Neural cell (in vitro differentiated cells): Measurements from ENCODE around the gene EPB41L2. TPM values are rescaled to one million over a fixed set of nuclear protein-coding genes. Genes with fewer than 3 reads are reported as not detected.

ENCODE experiments used
- H2AFZ ChIP-seq: fragments of 200-600, 300-800 bp; sonication (generic), shearing (Covaris generic); 2 replicates; pipeline ENCODE4 v1.6.0; 2014; ENCODE audit warnings: low read depth, mild to moderate bottlenecking, antibody characterized with exemption, low read length, moderate library complexity
- H3F3A ChIP-seq: fragments of 200-600 bp; shearing (Covaris generic); 2 replicates; pipeline ENCODE4 v1.6.1; 2016; ENCODE audit warnings: mild to moderate bottlenecking, moderate library complexity, mixed read lengths, antibody characterized with exemption, low read length; ENCODE audit not compliant: insufficient read depth, poor library complexity, severe bottlenecking
- H3K27ac ChIP-seq: fragments of 200-600, 300-800 bp; sonication (generic), shearing (Covaris generic); 2 replicates; pipeline ENCODE4 v1.5.1; 2014; ENCODE audit warnings: mild to moderate bottlenecking, low read length, moderate library complexity
- H3K27me3 ChIP-seq: fragments of 300-800, 200-600 bp; sonication (generic), shearing (Covaris generic); 2 replicates; pipeline ENCODE4 v1.6.0; 2014; ENCODE audit warnings: mild to moderate bottlenecking, low read depth, low read length, moderate library complexity; ENCODE audit not compliant: insufficient read depth
- H3K36me3 ChIP-seq: fragments of 300-800, 200-600 bp; sonication (generic), shearing (Covaris generic); 2 replicates; pipeline ENCODE4 v1.5.1; 2014; ENCODE audit warnings: mild to moderate bottlenecking, antibody characterized with exemption, low read length, moderate library complexity; ENCODE audit not compliant: insufficient read depth
- H3K4me2 ChIP-seq: fragments of 300-800, 200-600 bp; sonication (generic), shearing (Covaris generic); 2 replicates; pipeline ENCODE4 v1.6.0; 2014; ENCODE audit warnings: mild to moderate bottlenecking, low read length
- H3K4me3 ChIP-seq: fragments of 300-800, 200-600 bp; sonication (generic), shearing (Covaris generic); 2 replicates; pipeline ENCODE4 v1.5.1; 2014; ENCODE audit warnings: mild to moderate bottlenecking, low read length, moderate library complexity
- H3K79me2 ChIP-seq: fragments of 200-600 bp; shearing (Covaris generic); replicated peaks from 2 replicates; pipeline ENCODE4 v1.6.0; 2014; ENCODE audit warnings: mild to moderate bottlenecking, low read length, moderate library complexity; ENCODE audit not compliant: insufficient read depth
- H3K9ac ChIP-seq: fragments of 300-800, 200-600 bp; sonication (generic), shearing (Covaris generic); 2 replicates; pipeline ENCODE4 v1.6.1; 2016; ENCODE audit warnings: mild to moderate bottlenecking, low read length, mixed read lengths
- H3K9me2 ChIP-seq: fragments of 200-600 bp; shearing (Covaris generic); 2 replicates; pipeline ENCODE4 v1.6.1; 2016; ENCODE audit warnings: mild to moderate bottlenecking, low read length, mixed read lengths; ENCODE audit not compliant: insufficient read depth
- H3K9me3 ChIP-seq: fragments of 200-600, 300-800 bp; sonication (generic), shearing (Covaris generic); 2 replicates; pipeline ENCODE4 v1.6.1; 2016; ENCODE audit warnings: mild to moderate bottlenecking, mixed run types, low read length, moderate library complexity, mixed read lengths
- H4K20me1 ChIP-seq: fragments of 200-600 bp; shearing (Covaris generic); 2 replicates; pipeline ENCODE4 v1.6.1; 2016; ENCODE audit warnings: mild to moderate bottlenecking, mixed run types; ENCODE audit not compliant: insufficient read depth
- EP300 ChIP-seq: fragments of 450-650 bp; conservative IDR thresholded peaks from 2 replicates; pipeline ENCODE4 v1.6.1; 2014; ENCODE audit warnings: antibody characterized with exemption, mild to moderate bottlenecking, moderate library complexity; ENCODE audit not compliant: poor library complexity, severe bottlenecking
- EZH2 ChIP-seq: fragments of 200-600, 300-800 bp; shearing (Covaris generic), sonication (generic); IDR thresholded peaks from 2 replicates; pipeline ENCODE4 v1.6.1; 2014; ENCODE audit warnings: antibody characterized with exemption, low read length, borderline replicate concordance, mild to moderate bottlenecking; ENCODE audit not compliant: insufficient read depth, poor library complexity, severe bottlenecking
- MXI1 ChIP-seq: fragments of 450-650 bp; conservative IDR thresholded peaks from 2 replicates; pipeline ENCODE4 v1.6.1; 2014; ENCODE audit warnings: antibody characterized with exemption, mild to moderate bottlenecking; ENCODE audit not compliant: poor library complexity, severe bottlenecking
- POLR2AphosphoS5 ChIP-seq: IDR thresholded peaks from 2 replicates; pipeline ENCODE4 v1.6.1; 2012
- RAD21 ChIP-seq: fragments of 450-650 bp; conservative IDR thresholded peaks from 2 replicates; pipeline ENCODE4 v1.6.1; 2014; ENCODE audit warnings: antibody characterized with exemption, mild to moderate bottlenecking, moderate library complexity
- SMC3 ChIP-seq: fragments of 450-650 bp; conservative IDR thresholded peaks from 2 replicates; pipeline ENCODE4 v1.6.1; 2014; ENCODE audit warnings: antibody characterized with exemption, mild to moderate bottlenecking, moderate library complexity; ENCODE audit not compliant: poor library complexity
- TAF1 ChIP-seq: IDR thresholded peaks from 2 replicates; pipeline ENCODE4 v1.6.1; 2012; ENCODE audit warnings: low read depth
- polyA plus RNA-seq: library from polyadenylated mRNA; depleted of rRNA; stranded (reverse); fragments of >200 nt; gene quantifications from 2 replicates; pipeline ENCODE4 v1.2.3, GENCODE V29; 2014
- TF ChIP-seq, protein P1 (sequence below): fragments of 450-650 bp; IDR thresholded peaks from 2 replicates; pipeline ENCODE4 v1.5.1; 2014; ENCODE audit warnings: antibody characterized with exemption, mild to moderate bottlenecking, moderate library complexity; ENCODE audit not compliant: poor library complexity, severe bottlenecking
- TF ChIP-seq, protein P2 (sequence below): IDR thresholded peaks from 2 replicates; pipeline ENCODE4 v1.6.1; 2012; ENCODE audit warnings: borderline replicate concordance

EPB41L2 gene
- polyA plus RNA-seq, 1 donor from 2014 or later, result 13.5 TPM

DNA sequence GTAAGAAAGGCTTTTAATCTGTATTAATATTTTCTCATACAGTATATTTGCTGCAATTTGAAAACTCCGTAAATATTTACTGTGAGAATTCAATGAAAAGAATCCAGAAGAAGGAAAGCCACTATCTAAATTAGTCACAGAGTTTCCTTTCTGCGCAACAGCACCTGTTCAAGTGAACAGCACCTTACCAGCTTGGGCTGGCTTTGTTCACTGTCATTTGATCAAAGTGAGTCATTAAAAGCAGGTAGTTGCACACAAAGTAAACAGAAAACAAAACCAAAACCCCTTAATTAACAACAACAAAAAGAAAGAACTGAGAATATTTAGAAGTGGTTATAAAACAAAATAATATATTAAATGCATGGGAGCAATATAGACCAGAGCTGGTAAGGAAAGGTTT lies 223.0 kb downstream of the EPB41L2 start:
- H3K27ac ChIP-seq, result no peak overlapping the region
- H3K36me3 ChIP-seq, result no peaks in the 10 kb centered on the region
- no peak overlapping the region for H3K4me3 ChIP-seq
- no peaks in the 10 kb centered on the region for H3K79me2 ChIP-seq
- no peaks in the 10 kb centered on the region for H4K20me1 ChIP-seq
- no peak overlapping the region for H3K4me2 ChIP-seq
- H3K27me3 ChIP-seq, result no peaks in the 10 kb centered on the region
- no peaks in the 10 kb centered on the region for H3K9me2 ChIP-seq
- TF ChIP-seq EP300, result no peak
- TF ChIP-seq, protein P1, sequence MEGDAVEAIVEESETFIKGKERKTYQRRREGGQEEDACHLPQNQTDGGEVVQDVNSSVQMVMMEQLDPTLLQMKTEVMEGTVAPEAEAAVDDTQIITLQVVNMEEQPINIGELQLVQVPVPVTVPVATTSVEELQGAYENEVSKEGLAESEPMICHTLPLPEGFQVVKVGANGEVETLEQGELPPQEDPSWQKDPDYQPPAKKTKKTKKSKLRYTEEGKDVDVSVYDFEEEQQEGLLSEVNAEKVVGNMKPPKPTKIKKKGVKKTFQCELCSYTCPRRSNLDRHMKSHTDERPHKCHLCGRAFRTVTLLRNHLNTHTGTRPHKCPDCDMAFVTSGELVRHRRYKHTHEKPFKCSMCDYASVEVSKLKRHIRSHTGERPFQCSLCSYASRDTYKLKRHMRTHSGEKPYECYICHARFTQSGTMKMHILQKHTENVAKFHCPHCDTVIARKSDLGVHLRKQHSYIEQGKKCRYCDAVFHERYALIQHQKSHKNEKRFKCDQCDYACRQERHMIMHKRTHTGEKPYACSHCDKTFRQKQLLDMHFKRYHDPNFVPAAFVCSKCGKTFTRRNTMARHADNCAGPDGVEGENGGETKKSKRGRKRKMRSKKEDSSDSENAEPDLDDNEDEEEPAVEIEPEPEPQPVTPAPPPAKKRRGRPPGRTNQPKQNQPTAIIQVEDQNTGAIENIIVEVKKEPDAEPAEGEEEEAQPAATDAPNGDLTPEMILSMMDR, result no peak
- TF ChIP-seq, protein P2, sequence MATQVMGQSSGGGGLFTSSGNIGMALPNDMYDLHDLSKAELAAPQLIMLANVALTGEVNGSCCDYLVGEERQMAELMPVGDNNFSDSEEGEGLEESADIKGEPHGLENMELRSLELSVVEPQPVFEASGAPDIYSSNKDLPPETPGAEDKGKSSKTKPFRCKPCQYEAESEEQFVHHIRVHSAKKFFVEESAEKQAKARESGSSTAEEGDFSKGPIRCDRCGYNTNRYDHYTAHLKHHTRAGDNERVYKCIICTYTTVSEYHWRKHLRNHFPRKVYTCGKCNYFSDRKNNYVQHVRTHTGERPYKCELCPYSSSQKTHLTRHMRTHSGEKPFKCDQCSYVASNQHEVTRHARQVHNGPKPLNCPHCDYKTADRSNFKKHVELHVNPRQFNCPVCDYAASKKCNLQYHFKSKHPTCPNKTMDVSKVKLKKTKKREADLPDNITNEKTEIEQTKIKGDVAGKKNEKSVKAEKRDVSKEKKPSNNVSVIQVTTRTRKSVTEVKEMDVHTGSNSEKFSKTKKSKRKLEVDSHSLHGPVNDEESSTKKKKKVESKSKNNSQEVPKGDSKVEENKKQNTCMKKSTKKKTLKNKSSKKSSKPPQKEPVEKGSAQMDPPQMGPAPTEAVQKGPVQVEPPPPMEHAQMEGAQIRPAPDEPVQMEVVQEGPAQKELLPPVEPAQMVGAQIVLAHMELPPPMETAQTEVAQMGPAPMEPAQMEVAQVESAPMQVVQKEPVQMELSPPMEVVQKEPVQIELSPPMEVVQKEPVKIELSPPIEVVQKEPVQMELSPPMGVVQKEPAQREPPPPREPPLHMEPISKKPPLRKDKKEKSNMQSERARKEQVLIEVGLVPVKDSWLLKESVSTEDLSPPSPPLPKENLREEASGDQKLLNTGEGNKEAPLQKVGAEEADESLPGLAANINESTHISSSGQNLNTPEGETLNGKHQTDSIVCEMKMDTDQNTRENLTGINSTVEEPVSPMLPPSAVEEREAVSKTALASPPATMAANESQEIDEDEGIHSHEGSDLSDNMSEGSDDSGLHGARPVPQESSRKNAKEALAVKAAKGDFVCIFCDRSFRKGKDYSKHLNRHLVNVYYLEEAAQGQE, result no peak
- TF ChIP-seq RAD21, result no peak
- no peak for TF ChIP-seq POLR2AphosphoS5
- TF ChIP-seq TAF1, result no peak
- TF ChIP-seq SMC3, result no peak
- TF ChIP-seq EZH2, result no peak
- TF ChIP-seq MXI1, result no peak
- H3K9ac ChIP-seq, result no peak overlapping the region
- H3F3A ChIP-seq, result no peaks in the 10 kb centered on the region
- H3K9me3 ChIP-seq, result no peaks in the 10 kb centered on the region
- H2AFZ ChIP-seq, result no peak overlapping the region

DNA sequence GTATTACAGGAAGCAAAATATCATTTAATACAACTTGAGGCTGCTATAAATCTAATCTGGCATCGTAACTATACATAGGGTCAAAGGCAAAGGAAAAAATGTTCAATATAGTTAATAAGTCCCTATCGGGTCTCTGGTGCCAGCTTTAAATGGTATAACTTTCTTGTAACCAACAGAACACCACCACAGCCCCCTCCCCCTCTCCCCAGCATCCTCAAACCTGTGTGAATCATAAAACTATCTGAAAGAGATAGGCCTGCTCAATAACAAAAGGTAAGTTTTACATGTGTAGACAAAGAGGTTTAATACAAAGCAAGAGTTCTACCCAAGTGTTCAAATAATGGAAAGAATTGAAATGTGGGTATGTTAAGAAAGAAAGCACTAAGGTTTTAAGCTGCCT lies 223.7 kb downstream of the EPB41L2 start:
- Histone ChIP-seq H3K27me3 (no peaks in the 10 kb centered on the region), H3K4me3 (no peak overlapping the region), H3K36me3 (no peaks in the 10 kb centered on the region), H3K9me2 (no peaks in the 10 kb centered on the region), H3K27ac (no peak overlapping the region), H3K4me2 (no peak overlapping the region), H3K9ac (no peak overlapping the region), H3F3A (no peaks in the 10 kb centered on the region), H3K9me3 (no peaks in the 10 kb centered on the region), H2AFZ (no peak overlapping the region), H4K20me1 (no peaks in the 10 kb centered on the region), H3K79me2 (no peaks in the 10 kb centered on the region)
- no peak for TF ChIP-seq TAF1
- TF ChIP-seq MXI1, result no peak

DNA sequence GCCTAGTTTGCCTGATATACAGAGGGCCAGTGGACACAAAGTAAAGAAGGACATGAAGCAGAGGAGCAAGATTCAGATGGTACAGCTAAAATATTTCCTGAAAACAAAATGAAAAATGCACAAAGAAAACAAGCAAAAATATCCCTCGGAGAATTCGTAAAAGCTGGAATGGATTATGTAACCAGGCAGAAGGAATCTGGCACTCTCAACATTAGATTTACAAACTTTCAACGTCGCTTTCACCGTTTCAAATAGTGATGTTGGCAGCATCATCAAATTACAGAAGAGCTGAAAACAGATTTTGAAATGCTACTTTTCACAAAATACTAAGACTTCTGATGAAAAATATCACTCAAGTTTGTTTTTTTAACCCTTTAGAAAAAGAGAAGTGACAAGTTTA lies 224.1 kb downstream of the EPB41L2 start:
- no peaks in the 10 kb centered on the region for H3K9me2 ChIP-seq
- no peak overlapping the region for H3K4me3 ChIP-seq
- no peaks in the 10 kb centered on the region for H3K79me2 ChIP-seq
- H2AFZ ChIP-seq, result no peak overlapping the region
- H3F3A ChIP-seq, result no peaks in the 10 kb centered on the region
- H3K4me2 ChIP-seq, result no peak overlapping the region
- H3K9me3 ChIP-seq, result no peaks in the 10 kb centered on the region
- no peak overlapping the region for H3K9ac ChIP-seq
- H3K27ac ChIP-seq, result no peak overlapping the region
- H3K27me3 ChIP-seq, result no peaks in the 10 kb centered on the region
- no peaks in the 10 kb centered on the region for H3K36me3 ChIP-seq
- TF ChIP-seq, protein P2, result no peak
- TF ChIP-seq SMC3, result no peak
- TF ChIP-seq MXI1, result no peak
- no peak for TF ChIP-seq POLR2AphosphoS5
- TF ChIP-seq, protein P1, result no peak
- no peak for TF ChIP-seq EP300
- no peaks in the 10 kb centered on the region for H4K20me1 ChIP-seq
